ENCODE results near the gene TFE3. TPM values are rescaled to one million over a fixed set of nuclear protein-coding genes. Genes with fewer than 3 reads are reported as not detected.
A peak's percentile ranks its signal among the peaks of the same experiment; 100 is the strongest.

TFE3 gene
- total RNA-seq, 1 experiment from 2014 or later = 56.8 TPM

- H3K27ac ChIP-seq (ENCODE audit: low read depth, low read length, poor library complexity, severe bottlenecking) = no peak overlapping the region
- TF ChIP-seq CTCF (conservative IDR thresholded peaks at IDR 0.05; ENCODE audit: low read depth, low read length) (no peak), EZH2 (IDR thresholded peaks at IDR 0.05; ENCODE audit: borderline replicate concordance, low read depth, low read length, poor library complexity, severe bottlenecking) (no peak)
- POLR2A ChIA-PET (ENCODE audit: low non-redundant PET) = no interaction called here
- no TSS peak for BruUV-seq (replicated peaks)
- H3K4me3 ChIP-seq (ENCODE audit: low read depth, low read length, poor library complexity, severe bottlenecking) = no peak overlapping the region
- no peaks in the 10 kb centered on the region for H3K9me3 ChIP-seq (ENCODE audit: low read depth, low read length, poor library complexity, severe bottlenecking)
- no peaks in the 10 kb centered on the region for H3K27me3 ChIP-seq (replicated peaks; ENCODE audit: insufficient read depth, low read depth, low read length, poor library complexity)
- intact Hi-C loops (cut with micrococcal nuclease; ENCODE audit: unreplicated experiment) = no loop called here
- H3K4me1 ChIP-seq (ENCODE audit: insufficient read depth, low read length, poor library complexity, severe bottlenecking) = peaks cover 7% of the 10 kb centered on the region
- H3K36me3 ChIP-seq (ENCODE audit: insufficient read depth, low read length, poor library complexity, severe bottlenecking) = peaks cover 3% of the 10 kb centered on the region
- CTCF ChIA-PET = no interaction called here
- no peak for DNase-seq (ENCODE audit: low spot score)
Observed at GRCh38 chrX:49075347-49075746, 32.2 kb upstream of the TFE3 start.

- CTCF ChIA-PET = no interaction called here
Observed at GRCh38 chrX:49073601-49074575, 30.7 kb upstream of the TFE3 start, which contains the start of gene PRAF2. TSS of gene PRAF2 (minus strand) at chrX:49074002. CDS start at chrX:49073987, 15 bp downstream.

GRCh38 chrX:49072712-49073095 is 29.5 kb upstream of the TFE3 start:
- Histone ChIP-seq H3K27ac (ENCODE audit: low read depth, low read length, poor library complexity, severe bottlenecking) (no peak overlapping the region), H3K4me3 (ENCODE audit: low read depth, low read length, poor library complexity, severe bottlenecking) (peak overlapping the region; percentile 73), H3K4me1 (ENCODE audit: insufficient read depth, low read length, poor library complexity, severe bottlenecking) (peaks cover 7% of the 10 kb centered on the region), H3K27me3 (replicated peaks; ENCODE audit: insufficient read depth, low read depth, low read length, poor library complexity) (no peaks in the 10 kb centered on the region), H3K36me3 (ENCODE audit: insufficient read depth, low read length, poor library complexity, severe bottlenecking) (peaks cover 3% of the 10 kb centered on the region), H3K9me3 (ENCODE audit: low read depth, low read length, poor library complexity, severe bottlenecking) (no peaks in the 10 kb centered on the region)
- ChIA-PET POLR2A (ENCODE audit: low non-redundant PET) (no interaction called here), CTCF (no interaction called here)
- TF ChIP-seq CTCF (conservative IDR thresholded peaks at IDR 0.05; ENCODE audit: low read depth, low read length) (no peak), EZH2 (IDR thresholded peaks at IDR 0.05; ENCODE audit: borderline replicate concordance, low read depth, low read length, poor library complexity, severe bottlenecking) (no peak)
- no peak for DNase-seq (ENCODE audit: low spot score)
- intact Hi-C loops (cut with micrococcal nuclease; ENCODE audit: unreplicated experiment) = no loop called here
- no TSS peak for BruUV-seq (replicated peaks)

More at GRCh38 chrX:49073601-49074575, 30.7 kb upstream of the TFE3 start, which contains the start of gene PRAF2:
- peak; percentile 94 for DNase-seq (ENCODE audit: low spot score)
- intact Hi-C loops (cut with micrococcal nuclease; ENCODE audit: unreplicated experiment) = no loop called here
- no TSS peak for BruUV-seq (replicated peaks)
- POLR2A ChIA-PET (ENCODE audit: low non-redundant PET) = no interaction called here
- TF ChIP-seq CTCF (conservative IDR thresholded peaks at IDR 0.05; ENCODE audit: low read depth, low read length) = no peak
- TF ChIP-seq EZH2 (IDR thresholded peaks at IDR 0.05; ENCODE audit: borderline replicate concordance, low read depth, low read length, poor library complexity, severe bottlenecking) = no peak
- H3K27ac ChIP-seq (ENCODE audit: low read depth, low read length, poor library complexity, severe bottlenecking) = no peak within 1 kb of the TSS
- H3K4me3 ChIP-seq (ENCODE audit: low read depth, low read length, poor library complexity, severe bottlenecking) = peak within 1 kb of the TSS; percentile 73
- H3K27me3 ChIP-seq (replicated peaks; ENCODE audit: insufficient read depth, low read depth, low read length, poor library complexity) = no peaks in the 10 kb centered on the region
- peaks cover 7% of the 10 kb centered on the region for H3K4me1 ChIP-seq (ENCODE audit: insufficient read depth, low read length, poor library complexity, severe bottlenecking)
- peaks cover 3% of the 10 kb centered on the region for H3K36me3 ChIP-seq (ENCODE audit: insufficient read depth, low read length, poor library complexity, severe bottlenecking)
- no peaks in the 10 kb centered on the region for H3K9me3 ChIP-seq (ENCODE audit: low read depth, low read length, poor library complexity, severe bottlenecking)
